ENCODE data around the gene DGKI. TPM values are rescaled to one million over a fixed set of nuclear protein-coding genes. Genes with fewer than 3 reads are reported as not detected.

DGKI gene
- total RNA-seq, 1 experiment from 2014 or later = 0.41 TPM

- Histone ChIP-seq H3K4me2 (no peak overlapping the region), H3K4me1 (replicated peaks; ENCODE audit: insufficient read depth) (no peaks in the 10 kb centered on the region), H2AFZ (no peak overlapping the region), H4K20me1 (ENCODE audit: insufficient read depth) (no peaks in the 10 kb centered on the region), H3K27ac (no peak overlapping the region), H3K9me2 (ENCODE audit: insufficient read depth) (no peaks in the 10 kb centered on the region), H3K4me3 (no peak overlapping the region), H3K36me3 (ENCODE audit: low read depth) (no peaks in the 10 kb centered on the region), H3K9me3 (ENCODE audit: insufficient read depth, low read depth) (no peaks in the 10 kb centered on the region), H3F3A (ENCODE audit: insufficient read depth, low read depth) (no peaks in the 10 kb centered on the region), H3K79me2 (ENCODE audit: low read depth) (no peaks in the 10 kb centered on the region), H3K27me3 (ENCODE audit: insufficient read depth, low read depth) (peaks cover 14% of the 10 kb centered on the region)
- no peak for DNase-seq
- ChIA-PET POLR2A (ENCODE audit: unreplicated experiment) (no interaction called here), CTCF (no interaction called here)
- TF ChIP-seq EZH2 (IDR thresholded peaks at IDR 0.05; ENCODE audit: low read depth) (no peak), CTCF (conservative IDR thresholded peaks at IDR 0.05) (no peak)
- intact Hi-C loops (cut with micrococcal nuclease; ENCODE audit: unreplicated experiment) = no loop called here
- BruUV-seq (replicated peaks) = no TSS peak
Observed at GRCh38 chr7:137619181-137619580, 227.6 kb downstream of the DGKI start.

- Histone ChIP-seq H3K9me3 (ENCODE audit: insufficient read depth, low read depth) (no peaks in the 10 kb centered on the region), H3K36me3 (ENCODE audit: low read depth) (no peaks in the 10 kb centered on the region)
Observed at GRCh38 chr7:137618748-137619147, 228.0 kb downstream of the DGKI start.

GRCh38 chr7:137613006-137613525, 233.7 kb downstream of the DGKI start:
- Histone ChIP-seq H4K20me1 (ENCODE audit: insufficient read depth) (no peaks in the 10 kb centered on the region), H3K4me2 (no peak overlapping the region), H3K79me2 (ENCODE audit: low read depth) (no peaks in the 10 kb centered on the region), H2AFZ (no peak overlapping the region), H3K27me3 (ENCODE audit: insufficient read depth, low read depth) (peaks cover 68% of the 10 kb centered on the region), H3K4me3 (no peak overlapping the region), H3K27ac (no peak overlapping the region), H3K4me1 (replicated peaks; ENCODE audit: insufficient read depth) (no peaks in the 10 kb centered on the region), H3K9me2 (ENCODE audit: insufficient read depth) (no peaks in the 10 kb centered on the region), H3K9me3 (ENCODE audit: insufficient read depth, low read depth) (no peaks in the 10 kb centered on the region), H3K36me3 (ENCODE audit: low read depth) (no peaks in the 10 kb centered on the region), H3F3A (ENCODE audit: insufficient read depth, low read depth) (no peaks in the 10 kb centered on the region)
- BruUV-seq (replicated peaks) = no TSS peak
- intact Hi-C loops (cut with micrococcal nuclease; ENCODE audit: unreplicated experiment) = no loop called here
- POLR2A ChIA-PET (ENCODE audit: unreplicated experiment) = no interaction called here
- CTCF ChIA-PET = no interaction called here
- TF ChIP-seq EZH2 (IDR thresholded peaks at IDR 0.05; ENCODE audit: low read depth) (no peak), CTCF (conservative IDR thresholded peaks at IDR 0.05) (no peak)
- DNase-seq = no peak

More at GRCh38 chr7:137618748-137619147, 228.0 kb downstream of the DGKI start:
- Histone ChIP-seq H3K4me1 (replicated peaks; ENCODE audit: insufficient read depth) (no peaks in the 10 kb centered on the region), H2AFZ (no peak overlapping the region), H3K79me2 (ENCODE audit: low read depth) (no peaks in the 10 kb centered on the region), H3K4me3 (no peak overlapping the region), H4K20me1 (ENCODE audit: insufficient read depth) (no peaks in the 10 kb centered on the region), H3K27ac (no peak overlapping the region), H3K9me2 (ENCODE audit: insufficient read depth) (no peaks in the 10 kb centered on the region), H3K27me3 (ENCODE audit: insufficient read depth, low read depth) (peaks cover 19% of the 10 kb centered on the region), H3K4me2 (no peak overlapping the region), H3F3A (ENCODE audit: insufficient read depth, low read depth) (no peaks in the 10 kb centered on the region)
- TF ChIP-seq CTCF (conservative IDR thresholded peaks at IDR 0.05) (no peak), EZH2 (IDR thresholded peaks at IDR 0.05; ENCODE audit: low read depth) (no peak)
- ChIA-PET CTCF (no interaction called here), POLR2A (ENCODE audit: unreplicated experiment) (no interaction called here)
- BruUV-seq (replicated peaks) = no TSS peak
- no peak for DNase-seq
- intact Hi-C loops (cut with micrococcal nuclease; ENCODE audit: unreplicated experiment) = no loop called here
